Gastroesophageal sphincter (tissue), 4 donors: ENCODE results near the gene ALOXE3. TPM values are rescaled to one million over a fixed set of nuclear protein-coding genes. Genes with fewer than 3 reads are reported as not detected.
A peak's percentile ranks its signal among the peaks of the same experiment; 100 is the strongest.
"Not testable (repeated sequence)": the region's sequence is repeated elsewhere in the genome, so short reads cannot be mapped to it uniquely, and the experiment has no call there.

Experiments used
- ATAC-seq: fragments of 150-250 bp; one replicate; pipeline ENCODE4 v1.9.1; 2016; ENCODE audit warnings: mild to moderate bottlenecking, moderate library complexity
- H3K27ac ChIP-seq, 4 donors: fragments of 200-600 bp; sonication (generic) in 3 of 4; 1 replicate in 3 of 4; 2 replicates in 1 of 4; pipeline ENCODE4 v1.5.1; 2016 to 2019
- H3K27me3 ChIP-seq: fragments of 200-600 bp; sonication (generic); one replicate; pipeline ENCODE4 v1.5.1; 2019
- H3K36me3 ChIP-seq, 2 donors: fragments of 200-600 bp; sonication (generic); one replicate each; pipeline ENCODE4 v1.5.1; 2019; ENCODE audit warnings: control low read depth in 1 of 2
- H3K4me1 ChIP-seq, 3 donors: fragments of 200-600 bp; sonication (generic); 1 replicate in 2 of 3; 2 replicates in 1 of 3; pipeline ENCODE4 v1.5.1; 2016 to 2019; ENCODE audit warnings: control low read depth in 2 of 3
- H3K4me3 ChIP-seq, 2 donors: fragments of 200-600 bp; sonication (generic); one replicate each; pipeline ENCODE4 v1.5.1; 2019; ENCODE audit warnings: mild to moderate bottlenecking in 1 of 2, moderate library complexity in 1 of 2
- H3K9me3 ChIP-seq, 3 donors: fragments of 200-600 bp; sonication (generic); one replicate each; pipeline ENCODE4 v1.5.1; 2017 to 2019; ENCODE audit warnings: control low read depth in 2 of 3
- CTCF ChIP-seq, 4 experiments: fragments of 200-600 bp in 2 of 4; fragments of 450-650 bp in 2 of 4; sonication (generic) in 1 of 4; IDR thresholded peaks; one replicate each; pipeline ENCODE4 v1.5.1; 2017 to 2019; ENCODE audit warnings: antibody characterized with exemption in 4 of 4, mild to moderate bottlenecking in 2 of 4, moderate library complexity in 2 of 4
- EP300 ChIP-seq: sonication (generic); formaldehyde crosslinking; IDR thresholded peaks from one replicate; pipeline ENCODE4 v1.6.1; 2017; ENCODE audit warnings: antibody characterized with exemption, mild to moderate bottlenecking
- POLR2A ChIP-seq, 2 donors: fragments of 450-650 bp; IDR thresholded peaks; one replicate each; pipeline ENCODE4 v1.6.1; 2017; ENCODE audit warnings: antibody characterized with exemption in 2 of 2, mild to moderate bottlenecking in 2 of 2, moderate library complexity in 1 of 2
- POLR2AphosphoS5 ChIP-seq: sonication (generic); formaldehyde crosslinking; IDR thresholded peaks from one replicate; pipeline ENCODE4 v1.6.1; 2017; ENCODE audit warnings: antibody characterized with exemption
- WGBS, 2 donors: methylation state at CpG; one replicate each; pipeline ENCODE4 v1.1.5; 2018; ENCODE audit warnings: low coverage in 1 of 2; 5-methylcytosine and 5-hydroxymethylcytosine counted together
- total RNA-seq, 4 donors: library from RNA; depleted of rRNA; stranded (reverse); fragments of >200 nt; gene quantifications; one replicate each; pipeline ENCODE4 v1.1.0, GENCODE V29; 2016

ALOXE3 gene
- total RNA-seq, 4 donors from 2014 or later, result 0.37 TPM; not detected in 3

- peak overlapping the region; percentile 21 to 39 for H3K4me3 ChIP-seq
- H3K36me3 ChIP-seq, result no peaks in the 10 kb centered on the region
- peak overlapping the region in 1 of 4 donors; percentile 49 for H3K27ac ChIP-seq
- peaks cover 0 to 23% (median 7%) of the 10 kb centered on the region in 3 donors for H3K4me1 ChIP-seq
- peaks cover 96% of the 10 kb centered on the region for H3K27me3 ChIP-seq
- H3K9me3 ChIP-seq, result no peaks in the 10 kb centered on the region
- TF ChIP-seq CTCF (IDR thresholded peaks at IDR 0.05), result peak in 3 of 4 experiments; percentile 74 to 96 (median 83)
- TF ChIP-seq POLR2A (IDR thresholded peaks at IDR 0.05), result no peak
- no peak for TF ChIP-seq EP300
- TF ChIP-seq POLR2AphosphoS5, result no peak
- ATAC-seq, result peak; percentile 90
- 0 to 1% methylated on average over 6 to 19 of the region's 87 CpGs for WGBS, 2 donors
These were observed 38.8 kb downstream of the ALOXE3 start for GRCh38 chr17:8079291-8080207.

- H3K9me3 ChIP-seq, H3K36me3 ChIP-seq, ATAC-seq, H3K27ac ChIP-seq, H3K4me3 ChIP-seq: not testable (repeated sequence)
- peaks cover 0 to 40% (median 16%) of the 10 kb centered on the region in 3 donors for H3K4me1 ChIP-seq
- WGBS, 2 donors, result 71 to 84% methylated on average over 4 of the region's 5 CpGs
- H3K27me3 ChIP-seq, result peaks cover 97% of the 10 kb centered on the region
These were observed 40.4 kb downstream of the ALOXE3 start for GRCh38 chr17:8077939-8078338.

GRCh38 chr17:8076502-8077266 lies 41.6 kb downstream of the ALOXE3 start:
- H3K4me1 ChIP-seq, result peaks cover 0 to 49% (median 22%) of the 10 kb centered on the region in 3 donors
- no peak for TF ChIP-seq POLR2A (IDR thresholded peaks at IDR 0.05)
- no peak for TF ChIP-seq POLR2AphosphoS5
- no peaks in the 10 kb centered on the region for H3K9me3 ChIP-seq
- no peaks in the 10 kb centered on the region for H3K36me3 ChIP-seq
- H3K27me3 ChIP-seq, result peaks cover 98% of the 10 kb centered on the region
- WGBS, 2 donors, result 82 to 92% methylated on average over 2 to 5 of the region's 13 CpGs
- no peak for ATAC-seq
- H3K27ac ChIP-seq, result no peak overlapping the region
- no peak overlapping the region for H3K4me3 ChIP-seq

- ATAC-seq, result no peak
- Histone ChIP-seq H3K27me3 (peaks cover 98% of the 10 kb centered on the region), H3K27ac (no peak overlapping the region), H3K4me3 (no peak overlapping the region), H3K4me1 (peaks cover 0 to 48% (median 22%) of the 10 kb centered on the region in 3 donors), H3K36me3 (no peaks in the 10 kb centered on the region), H3K9me3 (no peaks in the 10 kb centered on the region)
- TF ChIP-seq EP300 (no peak), POLR2AphosphoS5 (no peak), CTCF (IDR thresholded peaks at IDR 0.05) (no peak), POLR2A (IDR thresholded peaks at IDR 0.05) (no peak)
- WGBS, 2 donors, result 80 to 93% methylated on average over 1 to 3 of the region's 14 CpGs
These were observed 42.6 kb downstream of the ALOXE3 start for GRCh38 chr17:8075574-8076342.

GRCh38 chr17:8075081-8075480 lies 43.2 kb downstream of the ALOXE3 start:
- no peaks in the 10 kb centered on the region for H3K36me3 ChIP-seq
- H3K9me3 ChIP-seq, result no peaks in the 10 kb centered on the region
- no peak overlapping the region for H3K27ac ChIP-seq
- no peak for ATAC-seq
- peaks cover 0 to 41% (median 22%) of the 10 kb centered on the region in 3 donors for H3K4me1 ChIP-seq
- H3K4me3 ChIP-seq, result no peak overlapping the region
- WGBS, 2 donors, result 80% methylated on average over 2 of the region's 3 CpGs; no CpG with 5 or more reads in 1 of the 2 donors
- no peak for TF ChIP-seq POLR2A (IDR thresholded peaks at IDR 0.05)
- no peak for TF ChIP-seq POLR2AphosphoS5
- no peak for TF ChIP-seq CTCF (IDR thresholded peaks at IDR 0.05)
- no peak for TF ChIP-seq EP300
- H3K27me3 ChIP-seq, result peaks cover 97% of the 10 kb centered on the region
